GM12878 (cell line): ENCODE data around the gene UBL4A. TPM values are rescaled to one million over a fixed set of nuclear protein-coding genes. Genes with fewer than 3 reads are reported as not detected.

Source experiments
- ATAC-seq: fragments of 200-7000 bp; cut with Tn5 transposase; 3 replicates; pipeline ENCODE4 v1.9.1; 2020; ENCODE audit warnings: mild to moderate bottlenecking, moderate library complexity
- BruUV-seq: library from RNA; stranded (reverse); fragments of 400-500 nt; replicated peaks from 2 replicates; lab custom pipeline; 2021; lab: Mats Ljungman, UMichigan
- CTCF ChIA-PET: fragments of 300-600 bp; sonication (Branson Sonifier 250); formaldehyde crosslinking; extraction: SDS; loops from one replicate; lab custom pipeline; 2021; ENCODE audit warnings: inconsistent platforms; lab: Yijun Ruan, JAX
- POLR2A ChIA-PET: fragments of 350-600 bp; formaldehyde crosslinking; extraction: SDS; loops from one replicate; lab custom pipeline; 2021; ENCODE audit warnings: inconsistent platforms; lab: Charles Lee
- RAD21 ChIA-PET: fragments of 300-600 bp; sonication (Branson Sonifier 250); formaldehyde crosslinking; loops from one replicate; lab custom pipeline; 2023; ENCODE audit warnings: antibody characterized with exemption; ENCODE audit not compliant: unreplicated experiment; lab: Charles Lee
- SMC1A ChIA-PET: fragments of 300-600 bp; sonication (Branson Sonifier 250); formaldehyde crosslinking; loops from one replicate; lab custom pipeline; 2023; ENCODE audit not compliant: unreplicated experiment, uncharacterized antibody; lab: Charles Lee
- DNase-seq: peaks from one replicate; pipeline ENCODE4 v3.0.0-alpha.2; 2011; ENCODE audit warnings: low read depth, low spot score
- FAIRE-seq: peaks from 3 replicates; lab custom pipeline; 2011; peaks lifted over from hg19 to GRCh38; lab: Jason Lieb, UNC
- H2AFZ ChIP-seq: 2 replicates; pipeline ENCODE4 v1.6.0; 2011; ENCODE audit warnings: low read depth, low read length, control low read depth; ENCODE audit not compliant: control insufficient read depth
- H3K27ac ChIP-seq: 2 replicates; pipeline ENCODE4 v1.5.1; 2011; ENCODE audit warnings: control low read depth; ENCODE audit not compliant: control insufficient read depth, insufficient read depth
- H3K27me3 ChIP-seq, 2 experiments: replicated peaks in 1 of 2; 2 replicates each; pipeline versions ENCODE4 v1.6.0 to v1.6.1; 2011; ENCODE audit warnings: low read length in 1 of 2; ENCODE audit not compliant: control insufficient read depth in 2 of 2, insufficient read depth in 2 of 2
- H3K36me3 ChIP-seq, 2 experiments: 2 replicates each; pipeline ENCODE4 v1.5.1; 2011; ENCODE audit warnings: low read length in 1 of 2; ENCODE audit not compliant: control insufficient read depth in 2 of 2, insufficient read depth in 2 of 2
- H3K4me1 ChIP-seq: 2 replicates; pipeline ENCODE4 v1.6.1; 2011; ENCODE audit warnings: mild to moderate bottlenecking, low read length, moderate library complexity, mixed read lengths; ENCODE audit not compliant: control insufficient read depth, insufficient read depth
- H3K4me2 ChIP-seq: 2 replicates; pipeline ENCODE4 v1.6.0; 2011; ENCODE audit warnings: control low read depth; ENCODE audit not compliant: control insufficient read depth, insufficient read depth
- H3K4me3 ChIP-seq: fragments of 200-600 bp; sonication (generic); 2 replicates; pipeline ENCODE4 v1.5.1; 2016
- H3K79me2 ChIP-seq: 2 replicates; pipeline ENCODE4 v1.6.0; 2011; ENCODE audit warnings: low read length; ENCODE audit not compliant: control insufficient read depth, insufficient read depth
- H3K9ac ChIP-seq: 2 replicates; pipeline ENCODE4 v1.8.0; 2011; ENCODE audit warnings: low read length, control low read depth, mixed read lengths; ENCODE audit not compliant: control insufficient read depth, insufficient read depth
- H3K9me3 ChIP-seq: replicated peaks from 3 replicates; pipeline ENCODE4 v1.5.1; 2011; ENCODE audit warnings: mild to moderate bottlenecking, low read length; ENCODE audit not compliant: control insufficient read depth, insufficient read depth
- H4K20me1 ChIP-seq: 2 replicates; pipeline ENCODE4 v1.6.0; 2011; ENCODE audit not compliant: control insufficient read depth, insufficient read depth
- ATF3 ChIP-seq: IDR thresholded peaks from 2 replicates; pipeline ENCODE4 v1.6.1; 2011; ENCODE audit warnings: low read depth, mild to moderate bottlenecking, low read length, moderate library complexity, borderline replicate concordance; ENCODE audit errors: extremely low read depth
- CREM ChIP-seq: IDR thresholded peaks from 2 replicates; pipeline ENCODE4 v1.6.1; 2014; ENCODE audit warnings: antibody characterized with exemption, low read depth
- E2F4 ChIP-seq: IDR thresholded peaks from 2 replicates; pipeline ENCODE4 v1.6.1; 2012; ENCODE audit warnings: low read depth, low read length, improper control_type of control experiment
- PKNOX1 ChIP-seq: fragments of 450-650 bp; IDR thresholded peaks from 2 replicates; pipeline ENCODE4 v1.6.1; 2016; ENCODE audit warnings: mild to moderate bottlenecking
- PML ChIP-seq: IDR thresholded peaks from 2 replicates; pipeline ENCODE4 v1.6.1; 2012; ENCODE audit warnings: low read length, inconsistent platforms
- REST ChIP-seq: IDR thresholded peaks from 2 replicates; pipeline ENCODE4 v1.6.1; 2012; ENCODE audit warnings: mild to moderate bottlenecking, low read depth, low read length
- RUNX3 ChIP-seq: IDR thresholded peaks from 2 replicates; pipeline ENCODE4 v1.6.1; 2012; ENCODE audit warnings: low read length, inconsistent platforms
- SKIL ChIP-seq: fragments of 450-650 bp; IDR thresholded peaks from 2 replicates; pipeline ENCODE4 v1.6.1; 2017; ENCODE audit warnings: mild to moderate bottlenecking, low read depth, inconsistent platforms; ENCODE audit not compliant: poor library complexity, severe bottlenecking
- SP1 ChIP-seq: IDR thresholded peaks from one replicate; pipeline ENCODE4 v1.6.1; 2011; ENCODE audit warnings: low read depth, low read length
- TCF3 ChIP-seq: IDR thresholded peaks from 2 replicates; pipeline ENCODE4 v1.6.1; 2012; ENCODE audit warnings: low read depth, mild to moderate bottlenecking, low read length, borderline replicate concordance; ENCODE audit not compliant: insufficient read depth
- TCF7 ChIP-seq: IDR thresholded peaks from 2 replicates; pipeline ENCODE4 v1.6.1; 2014; ENCODE audit warnings: antibody characterized with exemption, borderline replicate concordance
- USF1 ChIP-seq: IDR thresholded peaks from 2 replicates; pipeline ENCODE4 v1.6.1; 2011; ENCODE audit warnings: borderline replicate concordance, low read depth, mild to moderate bottlenecking, moderate library complexity, mixed read lengths, low read length; ENCODE audit not compliant: insufficient read depth; ENCODE audit errors: extremely low read length
- WRNIP1 ChIP-seq: IDR thresholded peaks from 2 replicates; pipeline ENCODE4 v1.6.1; 2011; ENCODE audit warnings: low read depth, low read length, improper control_type of control experiment, borderline replicate concordance
- ZNF274 ChIP-seq: IDR thresholded peaks from one replicate; pipeline ENCODE4 v1.8.0; 2011; ENCODE audit not compliant: insufficient read length, insufficient read depth
- WGBS: methylation state at CpG from one replicate; pipeline ENCODE4 v1.1.6; 2016; ENCODE audit warnings: low lambda C conversion rate; ENCODE audit not compliant: insufficient replicate concordance, insufficient coverage; ENCODE audit errors: missing lambda C conversion rate; 5-methylcytosine and 5-hydroxymethylcytosine counted together
- in situ Hi-C: fragments of 300-500 bp; cut with MboI; formaldehyde crosslinking; loops from 9 replicates; pipeline ENCODE4 v1.14.3; 2018; ENCODE audit warnings: mixed read lengths
- intact Hi-C: fragments of 100-400 bp; cut with micrococcal nuclease; formaldehyde crosslinking; loops from one replicate; pipeline ENCODE4 v1.14.2; 2022; ENCODE audit not compliant: unreplicated experiment
- polyA plus RNA-seq, 11 experiments: library from polyadenylated mRNA; depleted of rRNA in 4 of 11; unstranded in 6 of 11; stranded (reverse) in 5 of 11; fragments of >200 nt; fragmentation: Nextera tagmentation in 4 of 11; fragmentation: Illumina TruSeq in 1 of 11; extraction: Ambion mirVana in 4 of 11; extraction: Trizol in 1 of 11; gene quantifications; 1 replicate in 1 of 11; 2 replicates in 10 of 11; pipeline versions ENCODE4 v1.2.1 to v1.2.3, GENCODE V29; 2011 to 2016; ENCODE audit warnings: inconsistent platforms in 2 of 11, missing spikeins in 2 of 11, low read depth in 1 of 11
- total RNA-seq, 4 experiments: library from RNA; depleted of rRNA in 3 of 4; stranded (reverse); fragments of >200 nt in 3 of 4; fragmentation: Illumina TruSeq in 1 of 4; extraction: Trizol in 1 of 4; gene quantifications; 2 replicates each; pipeline versions ENCODE4 v1.2.1 to v1.2.3, GENCODE V29; 2013 to 2021

UBL4A gene
- total and polyA plus RNA-seq, 10 of the 15 experiments (the other 5 are each of a cell fraction or from before 2014, with no cell fraction given) = 4.2 to 49.9 (median 34.0) TPM

- Histone ChIP-seq H3K9me3 (no peaks in the 10 kb centered on the region; the same call in 2 of the 3 replicates), H3K4me2 (no peak overlapping the region), H4K20me1 (no peaks in the 10 kb centered on the region), H3K27ac (no peak overlapping the region), H3K9ac (no peak overlapping the region), H3K36me3 (no peaks in the 10 kb centered on the region), H3K4me1 (no peaks in the 10 kb centered on the region), H3K27me3 (no peaks in the 10 kb centered on the region), H3K4me3 (no peak overlapping the region), H3K79me2 (no peaks in the 10 kb centered on the region; the same call in none of the 2 replicates), H2AFZ (no peak overlapping the region)
- BruUV-seq = no TSS peak
- no peak for FAIRE-seq
- TF ChIP-seq REST (no peak), TCF3 (no peak), ATF3 (no peak), PKNOX1 (no peak), SP1 (no peak), E2F4 (no peak), CREM (no peak), ZNF274 (no peak), SKIL (no peak), WRNIP1 (no peak), USF1 (no peak), PML (no peak), RUNX3 (no peak), TCF7 (no peak)
- DNase-seq = no peak
- CTCF ChIA-PET = no interaction called here
- POLR2A ChIA-PET = no interaction called here
- intact Hi-C loops (no loop called here), in situ Hi-C loops (no loop called here)
- 49% methylated on average over 2 of the region's 2 CpGs for WGBS
- SMC1A ChIA-PET = interaction anchor here (1.1 kb wide), 1 partner anchor 13 kb away, joined by 3 read pairs; no protein-coding TSS in a partner anchor
- no peak for ATAC-seq
- RAD21 ChIA-PET = no interaction called here
Measured at GRCh38 chrX:154513716-154514115, 27.3 kb upstream of the UBL4A start.
